Upper lobe of right lung (tissue), 1 donor: ENCODE measurements around the gene TBC1D23. TPM values are rescaled to one million over a fixed set of nuclear protein-coding genes. Genes with fewer than 3 reads are reported as not detected.
"Not testable (repeated sequence)": the region's sequence is repeated elsewhere in the genome, so short reads cannot be mapped to it uniquely, and the experiment has no call there.

ENCODE experiments used
- ATAC-seq: fragments of 200-7000 bp; cut with Tn5 transposase; one replicate; pipeline ENCODE4 v1.9.1; 2020; ENCODE audit warnings: mild to moderate bottlenecking, moderate library complexity
- DNase-seq: peaks from one replicate; pipeline ENCODE4 v3.0.0-alpha.2; 2020
- H3K27ac ChIP-seq: fragments of 200-600 bp; one replicate; pipeline ENCODE4 v1.8.0; 2022
- H3K27me3 ChIP-seq: fragments of 200-600 bp; one replicate; pipeline ENCODE4 v1.8.0; 2022; ENCODE audit warnings: mild to moderate bottlenecking
- H3K36me3 ChIP-seq: fragments of 200-600 bp; one replicate; pipeline ENCODE4 v1.8.0; 2022
- H3K4me1 ChIP-seq: fragments of 200-600 bp; one replicate; pipeline ENCODE4 v1.8.0; 2022
- H3K4me3 ChIP-seq: fragments of 200-600 bp; one replicate; pipeline ENCODE4 v1.8.0; 2022; ENCODE audit warnings: mild to moderate bottlenecking
- H3K9me3 ChIP-seq: fragments of 200-600 bp; one replicate; pipeline ENCODE4 v1.8.0; 2022
- intact Hi-C: fragments of 100-400 bp; cut with DNase I; formaldehyde crosslinking; loops from one replicate; pipeline ENCODE4 v1.11.0; 2022
- total RNA-seq: library from RNA; stranded (reverse); fragmentation: NEBNext Ultra II Directional; extraction: Animal tissue kit (Norgen Biotek cat#: 25700); gene quantifications from one replicate; pipeline ENCODE4 v1.2.1, GENCODE V29; 2021
- TF ChIP-seq, protein P1 (sequence below): fragments of 200-600 bp; IDR thresholded peaks from one replicate; pipeline ENCODE4 v1.8.0; 2022; ENCODE audit warnings: antibody characterized with exemption
- donor health status: DM: no; HTN: yes; CAD: no; lungs with severe emphysema.

TBC1D23 gene
- total RNA-seq, 1 donor from 2014 or later = 47.4 TPM

DNA sequence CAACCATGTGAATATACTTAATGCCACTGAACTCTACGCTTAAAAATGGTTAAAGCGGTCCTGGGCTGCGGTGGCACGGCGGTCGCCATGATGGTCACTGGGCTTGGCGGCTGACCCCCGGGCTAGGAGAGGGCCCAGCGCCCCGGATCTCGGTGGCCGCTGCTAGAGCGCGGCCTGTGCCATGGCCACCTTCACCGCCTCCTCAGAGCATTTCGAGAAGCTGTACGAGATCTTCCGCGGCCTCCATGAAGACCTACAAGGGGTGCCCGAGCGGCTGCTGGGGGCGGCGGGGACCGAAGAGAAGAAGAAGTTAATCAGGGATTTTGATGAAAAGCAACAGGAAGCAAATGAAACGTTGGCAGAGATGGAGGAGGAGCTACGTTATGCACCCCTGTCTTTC is 35.6 kb upstream of the TBC1D23 start:
- H3K9me3 ChIP-seq = no peaks in the 10 kb centered on the region
- TF ChIP-seq, protein P1, sequence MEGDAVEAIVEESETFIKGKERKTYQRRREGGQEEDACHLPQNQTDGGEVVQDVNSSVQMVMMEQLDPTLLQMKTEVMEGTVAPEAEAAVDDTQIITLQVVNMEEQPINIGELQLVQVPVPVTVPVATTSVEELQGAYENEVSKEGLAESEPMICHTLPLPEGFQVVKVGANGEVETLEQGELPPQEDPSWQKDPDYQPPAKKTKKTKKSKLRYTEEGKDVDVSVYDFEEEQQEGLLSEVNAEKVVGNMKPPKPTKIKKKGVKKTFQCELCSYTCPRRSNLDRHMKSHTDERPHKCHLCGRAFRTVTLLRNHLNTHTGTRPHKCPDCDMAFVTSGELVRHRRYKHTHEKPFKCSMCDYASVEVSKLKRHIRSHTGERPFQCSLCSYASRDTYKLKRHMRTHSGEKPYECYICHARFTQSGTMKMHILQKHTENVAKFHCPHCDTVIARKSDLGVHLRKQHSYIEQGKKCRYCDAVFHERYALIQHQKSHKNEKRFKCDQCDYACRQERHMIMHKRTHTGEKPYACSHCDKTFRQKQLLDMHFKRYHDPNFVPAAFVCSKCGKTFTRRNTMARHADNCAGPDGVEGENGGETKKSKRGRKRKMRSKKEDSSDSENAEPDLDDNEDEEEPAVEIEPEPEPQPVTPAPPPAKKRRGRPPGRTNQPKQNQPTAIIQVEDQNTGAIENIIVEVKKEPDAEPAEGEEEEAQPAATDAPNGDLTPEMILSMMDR = no peak
- ATAC-seq (no peak), DNase-seq (no peak)
- H3K36me3 ChIP-seq = no peaks in the 10 kb centered on the region
- H3K4me1 ChIP-seq = no peaks in the 10 kb centered on the region
- intact Hi-C loops = no loop called here
- no peak overlapping the region for H3K4me3 ChIP-seq
- no peak overlapping the region for H3K27ac ChIP-seq
- H3K27me3 ChIP-seq = no peaks in the 10 kb centered on the region

DNA sequence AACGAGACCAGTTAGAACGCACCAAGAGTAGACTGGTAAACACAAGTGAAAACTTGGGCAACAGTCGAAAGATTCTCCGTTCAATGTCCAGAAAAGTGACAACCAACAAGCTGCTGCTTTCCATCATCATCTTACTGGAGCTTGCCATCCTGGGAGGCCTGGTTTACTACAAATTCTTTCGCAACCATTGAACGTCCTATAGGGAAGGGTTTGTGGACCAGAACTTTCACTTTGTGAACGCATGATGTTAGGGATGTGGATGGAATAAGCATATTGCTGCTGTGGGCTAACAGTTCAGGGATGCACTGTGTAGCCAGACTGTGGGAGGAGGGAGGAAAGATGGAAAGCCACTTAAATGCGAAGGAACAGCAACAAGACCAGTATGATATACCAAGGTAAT is 34.9 kb upstream of the TBC1D23 start:
- Histone ChIP-seq H3K36me3 (no peaks in the 10 kb centered on the region), H3K4me1 (no peaks in the 10 kb centered on the region), H3K27ac (no peak overlapping the region), H3K27me3 (no peaks in the 10 kb centered on the region), H3K4me3 (no peak overlapping the region), H3K9me3 (no peaks in the 10 kb centered on the region)
- intact Hi-C loops = no loop called here
- ATAC-seq (no peak), DNase-seq (no peak)
- TF ChIP-seq, protein P1 = no peak

DNA sequence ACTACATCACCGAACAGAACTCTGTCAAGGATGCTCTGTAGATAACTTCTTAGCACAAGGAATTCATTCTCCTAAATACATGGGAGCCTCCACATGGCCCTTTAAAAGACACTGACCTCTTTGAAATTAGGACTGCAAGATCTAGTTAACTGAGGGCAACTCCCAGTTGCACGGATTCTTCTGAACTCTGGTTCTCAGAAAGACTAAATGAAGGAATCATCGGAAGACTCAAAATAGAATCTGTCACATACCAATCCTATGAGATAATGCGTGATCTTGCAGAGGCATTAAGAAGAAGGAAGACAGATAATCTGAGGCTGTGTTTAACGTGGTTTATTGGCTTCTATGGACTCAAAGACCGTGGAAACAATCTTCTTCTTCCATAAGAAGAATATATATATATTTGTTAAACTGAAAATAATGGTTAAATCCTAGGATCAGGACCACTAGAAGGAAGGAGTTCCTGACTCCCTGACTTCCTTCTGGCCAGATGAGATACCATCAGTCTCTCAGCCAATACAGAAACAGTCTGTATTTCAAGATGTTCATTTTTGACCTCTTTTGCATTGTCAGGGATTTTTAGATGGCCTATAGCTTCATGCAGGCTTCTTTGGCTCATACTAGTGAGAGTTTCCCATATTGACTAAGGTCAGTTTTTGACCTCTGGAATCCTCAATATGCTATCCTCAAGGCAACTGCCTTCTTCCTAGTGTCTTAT is 33.9 kb upstream of the TBC1D23 start:
- Histone ChIP-seq H3K9me3 (no peaks in the 10 kb centered on the region), H3K4me1 (no peaks in the 10 kb centered on the region), H3K27ac (peak overlapping the region; percentile 44), H3K4me3 (no peak overlapping the region), H3K36me3 (no peaks in the 10 kb centered on the region), H3K27me3 (no peaks in the 10 kb centered on the region)
- DNase-seq (no peak), ATAC-seq (no peak)
- TF ChIP-seq, protein P1 = no peak
- intact Hi-C loops = no loop called here

- intact Hi-C loops = no loop called here
- no peak for ATAC-seq
- Histone ChIP-seq H3K4me3 (no peak overlapping the region), H3K9me3 (no peaks in the 10 kb centered on the region), H3K4me1 (no peaks in the 10 kb centered on the region), H3K36me3 (no peaks in the 10 kb centered on the region), H3K27ac (peak overlapping the region; percentile 44), H3K27me3 (no peaks in the 10 kb centered on the region)
- TF ChIP-seq, protein P1 = no peak
- DNase-seq = no peak
Measured at GRCh38 chr3:100227511-100227921, 33.3 kb upstream of the TBC1D23 start.

- Histone ChIP-seq H3K27ac (no peak overlapping the region), H3K27me3 (no peaks in the 10 kb centered on the region), H3K4me1 (no peaks in the 10 kb centered on the region), H3K36me3 (no peaks in the 10 kb centered on the region), H3K4me3 (no peak overlapping the region), H3K9me3 (no peaks in the 10 kb centered on the region)
- intact Hi-C loops = no loop called here
- ATAC-seq = no peak
- TF ChIP-seq, protein P1 = no peak
- no peak for DNase-seq
Measured at GRCh38 chr3:100228247-100228646, 32.5 kb upstream of the TBC1D23 start.

DNA sequence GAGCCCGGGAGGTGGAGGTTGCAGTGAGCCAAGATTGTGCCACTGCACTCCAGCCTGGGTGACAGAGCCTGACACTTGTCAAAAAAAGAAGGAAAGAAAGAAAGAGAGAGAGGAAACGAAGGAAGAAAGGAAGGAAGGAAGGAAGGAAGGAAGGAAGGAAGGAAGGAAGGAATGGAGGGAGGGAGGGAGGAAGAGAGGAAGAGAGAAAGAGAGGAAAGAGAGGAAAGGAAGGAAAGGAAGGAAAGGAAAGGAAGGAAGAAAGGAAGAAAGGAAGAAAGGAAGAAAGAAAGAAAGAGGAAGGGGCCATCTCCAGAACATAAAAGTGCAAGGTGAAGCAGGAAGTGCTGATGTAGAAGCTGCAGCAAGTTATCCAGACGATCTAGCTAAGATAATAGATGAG is 31.6 kb upstream of the TBC1D23 start:
- intact Hi-C loops, ATAC-seq, H3K27me3 ChIP-seq, DNase-seq, H3K27ac ChIP-seq, H3K4me1 ChIP-seq, H3K4me3 ChIP-seq, H3K9me3 ChIP-seq, H3K36me3 ChIP-seq: not testable (repeated sequence)
